ENCODE results near the gene MMAA.
"Not testable (repeated sequence)": the region's sequence is repeated elsewhere in the genome, so short reads cannot be mapped to it uniquely, and the experiment has no call there.

MMAA gene

GRCh38 chr4:145618932-145619638, at the start of gene MMAA:
Gene MMAA, plus strand, starts transcription at chr4:145619385. Its CDS starts 19,755 bp downstream, at chr4:145639140.
- DNase-seq, result peak; percentile 81

GRCh38 chr4:145574546-145574945, 44.6 kb upstream of the MMAA start:
- not testable (repeated sequence) for DNase-seq

DNA sequence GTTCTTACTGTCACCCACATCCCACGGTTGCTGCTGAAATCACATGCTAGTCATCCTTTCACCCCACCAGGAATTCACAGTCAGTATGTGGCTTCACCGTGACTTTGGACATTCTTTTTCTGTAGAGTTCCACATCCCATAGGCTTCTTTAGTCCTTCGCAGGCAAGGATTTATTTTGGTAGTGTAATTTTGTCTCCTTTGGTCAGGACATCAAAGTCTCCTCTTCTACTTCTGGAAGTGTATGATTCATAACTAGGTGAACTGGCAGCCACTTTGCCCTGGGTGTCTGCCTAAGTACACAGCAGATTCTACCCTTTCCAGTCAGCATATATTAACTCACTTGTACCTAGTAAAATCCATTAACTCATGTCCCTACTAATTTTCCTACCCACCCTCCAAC, 38.3 kb upstream of the MMAA start:
- DNase-seq, result no peak

DNA sequence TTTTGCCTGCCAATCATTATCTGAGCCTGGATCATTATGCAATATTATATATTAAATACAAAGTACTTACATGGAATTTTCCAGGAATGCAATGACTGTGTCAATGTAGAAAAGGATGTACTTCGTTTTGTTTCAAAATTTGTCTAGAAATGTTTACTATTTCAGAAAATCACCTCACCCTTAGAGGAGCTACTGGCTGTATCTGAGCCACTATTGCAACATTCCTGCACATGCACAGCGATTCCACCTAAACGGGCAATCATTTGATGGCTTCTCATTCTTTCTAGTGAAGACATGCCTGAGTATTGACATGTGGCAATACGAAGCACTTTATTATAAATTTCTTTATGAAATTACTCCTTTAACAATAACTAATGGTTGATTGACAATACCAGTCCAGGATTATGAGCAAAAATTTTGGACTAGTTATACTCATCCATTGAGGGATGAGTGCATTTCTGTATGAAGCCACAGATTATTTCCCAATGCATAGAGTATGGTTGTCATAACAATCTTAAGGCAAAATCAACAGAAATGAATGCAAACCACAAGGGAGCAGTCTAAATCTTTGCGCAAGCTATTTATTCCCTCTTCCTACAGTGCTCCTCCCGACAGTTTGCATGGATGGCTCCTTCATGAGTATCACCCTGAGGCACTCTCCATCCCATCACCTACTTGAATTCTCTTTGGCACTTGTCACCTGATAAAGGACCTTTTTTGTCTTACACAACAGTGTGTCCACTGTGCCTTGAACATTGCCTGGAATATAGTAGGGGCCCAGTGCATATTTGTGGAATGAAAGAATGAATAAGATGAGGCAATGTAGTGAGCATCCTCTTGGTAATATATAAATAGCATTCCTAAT, 35.8 kb upstream of the MMAA start:
- no peak for DNase-seq

DNA sequence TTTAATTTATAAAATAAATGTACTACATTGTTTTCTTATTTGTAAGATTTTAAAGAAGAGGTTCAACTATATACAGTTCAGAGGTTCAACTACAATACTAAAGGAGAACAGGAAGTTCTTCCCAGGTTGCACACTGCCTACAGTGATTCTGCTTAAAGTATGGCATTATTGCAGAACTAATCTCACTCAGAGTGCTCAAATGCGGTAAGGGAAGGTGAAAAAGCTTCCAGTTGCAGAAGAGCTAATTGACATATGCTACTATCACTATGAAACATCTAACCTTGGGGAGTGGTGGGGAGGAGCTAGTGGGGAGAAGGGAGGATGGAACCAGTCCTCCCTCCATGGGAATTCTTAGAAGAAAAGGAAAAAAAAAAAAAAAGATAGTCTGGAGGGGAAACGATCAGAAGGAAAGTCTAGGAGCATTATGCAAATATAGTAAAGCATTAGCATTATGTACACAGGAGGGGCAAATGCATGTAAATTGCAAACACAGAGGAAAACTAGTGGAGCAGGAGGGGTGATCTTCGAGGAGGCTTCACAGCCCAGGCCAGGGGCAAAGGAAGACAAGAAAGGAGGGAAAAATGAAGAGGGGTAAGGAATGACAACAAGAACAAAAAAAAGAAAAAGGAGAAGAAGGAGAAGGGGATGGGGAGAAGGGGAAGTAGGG, 32.0 kb upstream of the MMAA start:
- DNase-seq, result no peak

DNA sequence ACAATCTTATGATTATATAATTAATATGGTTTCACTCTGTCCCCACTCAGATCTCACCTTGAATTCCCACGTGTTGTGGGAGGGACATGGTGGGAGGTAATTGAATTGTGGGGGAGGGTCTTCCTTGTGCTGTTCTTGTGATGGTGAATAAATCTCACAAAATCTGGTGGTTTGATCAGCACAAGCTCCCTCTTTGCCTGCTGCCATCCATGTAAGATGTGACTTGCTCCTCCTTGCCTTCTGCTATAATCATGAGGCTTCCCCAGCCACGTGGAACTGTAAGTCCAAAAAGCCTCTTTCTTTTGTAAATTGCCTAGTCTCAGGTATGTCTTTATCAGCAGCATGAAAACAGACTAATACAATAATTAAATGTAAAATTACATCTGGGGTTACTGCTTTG, 29.8 kb upstream of the MMAA start:
- DNase-seq, result not testable (repeated sequence)

GRCh38 chr4:145589916-145590702, 29.1 kb upstream of the MMAA start:
- DNase-seq, result no peak

- DNase-seq, result no peak
Measured at GRCh38 chr4:145602129-145602760, 16.9 kb upstream of the MMAA start.

DNA sequence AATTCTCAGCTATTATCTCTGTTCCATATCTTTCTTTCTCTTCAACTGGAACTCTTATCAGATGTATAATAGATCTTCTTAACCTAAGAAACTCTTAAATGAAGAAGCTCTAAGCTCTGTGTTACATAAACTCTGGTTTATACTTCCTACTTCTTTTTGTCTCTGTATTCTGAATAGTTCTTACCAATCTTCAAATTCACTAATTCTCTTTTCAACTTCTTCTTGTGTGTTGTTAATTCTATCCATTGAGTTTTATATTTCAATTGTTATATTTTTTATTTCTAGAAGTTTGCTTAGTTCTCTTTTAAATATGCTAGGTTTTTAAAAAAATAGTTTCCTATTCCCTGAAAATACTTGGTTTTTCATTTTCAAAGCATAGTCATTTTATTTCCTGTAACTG, 13.2 kb upstream of the MMAA start:
- no peak for DNase-seq

GRCh38 chr4:145609481-145610427, 9.4 kb upstream of the MMAA start:
- DNase-seq, result no peak

GRCh38 chr4:145613566-145614232, 5.5 kb upstream of the MMAA start:
- no peak for DNase-seq

DNA sequence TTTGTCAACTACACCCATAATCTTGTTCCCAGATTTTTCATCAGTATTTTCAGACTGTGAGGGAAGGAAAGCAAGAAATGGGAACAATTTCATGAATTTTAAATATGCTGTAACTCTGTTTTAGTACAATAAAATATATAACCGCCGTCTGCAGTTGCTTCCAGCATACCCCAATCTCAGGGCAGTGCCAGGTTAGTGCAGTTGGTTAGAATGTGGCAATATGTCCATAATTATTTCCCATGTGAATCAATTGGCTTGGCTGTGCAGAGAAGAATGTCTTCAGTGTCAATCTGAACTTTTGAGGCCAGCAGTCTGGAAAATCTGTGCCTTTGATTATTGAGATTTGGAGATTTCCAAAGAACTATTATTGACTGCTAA, 5.0 kb upstream of the MMAA start:
- DNase-seq, result no peak

DNA sequence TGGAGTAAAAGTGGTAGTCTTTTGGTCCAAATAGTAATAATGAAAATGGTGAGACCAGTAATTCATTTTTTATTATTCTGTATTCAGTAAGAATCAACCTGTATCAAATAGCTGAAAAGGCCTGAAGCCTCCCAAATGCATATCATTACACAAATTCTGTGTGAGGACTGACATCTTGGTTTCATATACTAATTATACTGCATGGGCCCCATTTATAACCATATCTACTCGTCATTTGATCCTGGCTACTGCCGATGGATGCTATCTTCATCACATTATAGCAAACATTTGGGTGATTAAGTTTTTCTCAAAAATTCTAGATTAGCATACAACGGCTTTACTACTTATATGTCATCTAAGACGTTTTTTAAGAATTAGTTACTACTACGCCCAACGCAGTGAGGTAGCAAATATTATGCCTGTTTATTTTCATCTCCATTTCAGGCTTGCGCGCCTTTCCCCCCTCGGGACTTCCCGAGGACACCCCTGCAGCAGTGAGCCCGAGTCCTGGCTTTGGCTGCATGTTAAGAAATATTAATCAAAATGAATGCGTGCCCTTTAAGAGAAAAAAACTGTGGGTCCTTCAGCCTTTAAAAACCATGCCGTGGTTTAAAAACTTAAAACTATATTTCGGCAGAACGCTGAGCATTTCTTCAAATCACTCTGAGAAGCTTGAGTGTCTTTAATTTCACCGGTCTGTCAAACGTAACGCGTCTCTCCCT, 814 bp upstream of the MMAA start:
- no peak for DNase-seq

DNA sequence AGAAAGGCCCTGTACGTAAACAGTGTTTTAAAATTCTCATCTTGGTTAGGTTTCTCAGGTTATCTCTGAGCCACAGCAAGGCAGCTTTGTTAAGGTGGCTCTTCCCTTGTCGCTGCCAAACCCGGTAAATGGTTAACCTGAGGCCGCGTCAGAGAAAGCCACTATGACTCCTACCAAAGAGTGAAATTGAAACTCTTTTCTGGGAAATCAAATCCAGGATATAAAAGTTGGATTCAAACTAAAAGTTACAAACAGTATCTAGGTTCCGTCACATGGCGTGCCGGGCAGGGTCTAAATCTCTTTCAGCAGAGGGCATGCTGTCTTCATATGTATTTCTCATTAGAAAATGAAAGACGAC, 433 bp downstream of the MMAA start:
- peak; percentile 74 for DNase-seq

DNA sequence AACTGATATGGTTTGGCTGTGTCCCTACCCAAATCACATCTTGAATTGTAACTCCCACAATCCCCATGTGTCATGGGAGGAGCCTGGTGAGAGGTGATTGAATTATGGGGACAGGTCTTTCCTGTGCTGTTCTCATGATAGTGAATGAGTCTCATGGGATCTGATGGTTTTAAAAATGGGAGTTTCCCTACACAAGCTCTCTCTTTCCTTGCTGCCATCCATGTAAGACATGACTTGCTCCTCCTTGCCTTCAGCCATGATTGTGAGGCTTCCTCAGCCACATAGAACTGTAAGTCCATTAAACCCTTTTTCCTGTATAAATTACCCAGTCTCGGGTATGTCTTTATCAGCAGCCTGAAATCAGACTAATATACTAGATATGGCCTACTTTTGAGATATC, 2.9 kb downstream of the MMAA start:
- not testable (repeated sequence) for DNase-seq

- DNase-seq, result no peak
Measured at GRCh38 chr4:145623831-145624230, 4.6 kb downstream of the MMAA start.

GRCh38 chr4:145625677-145626622, 6.8 kb downstream of the MMAA start:
- DNase-seq, result no peak

DNA sequence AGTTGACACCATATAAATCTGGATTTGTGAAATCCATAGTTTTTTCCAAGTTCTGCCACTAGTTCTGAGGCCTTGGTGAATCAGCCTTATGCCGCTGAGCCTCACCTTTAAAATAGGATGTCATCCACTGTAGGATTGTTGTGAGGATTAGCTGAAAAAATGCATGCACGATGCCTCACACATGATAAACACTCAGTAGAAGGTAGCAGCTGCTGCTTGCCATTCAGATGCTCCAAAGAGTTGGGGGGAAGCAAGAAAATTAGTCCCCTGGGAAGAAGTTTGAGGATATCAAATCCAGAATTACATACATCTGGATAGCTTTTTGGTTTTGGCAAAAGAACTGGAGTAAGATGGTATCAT, 7.4 kb downstream of the MMAA start:
- DNase-seq, result no peak

DNA sequence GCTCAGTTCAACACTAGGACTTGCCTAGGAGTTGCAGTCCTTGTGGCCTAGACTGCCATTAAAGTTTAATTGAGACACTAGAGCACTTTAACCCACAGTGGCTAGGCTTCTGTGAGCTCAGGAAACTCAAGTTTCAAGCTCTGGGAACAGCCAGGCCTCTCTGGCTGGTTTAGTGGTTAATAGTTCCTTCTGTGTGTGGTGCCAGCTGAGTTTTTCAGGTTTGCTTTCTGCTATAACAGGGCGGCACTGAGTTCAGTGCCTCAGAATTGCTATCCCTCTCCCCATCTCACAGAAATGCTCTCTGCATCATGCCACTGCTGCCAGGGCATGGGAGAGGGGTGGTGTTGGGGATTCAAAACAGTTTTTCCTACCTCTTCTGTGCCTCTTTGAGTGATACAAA, 15.9 kb downstream of the MMAA start:
- DNase-seq, result no peak
